HG03060 (cell line): ENCODE results near the gene ZNF322.
"Not testable (repeated sequence)": the region's sequence is repeated elsewhere in the genome, so short reads cannot be mapped to it uniquely, and the experiment has no call there.

Source experiments
- ATAC-seq: cut with Tn5 transposase; IDR thresholded peaks from one replicate; pipeline ENCODE4 v1.9.1; 2021; ENCODE audit warnings: low read depth, moderate number of reproducible peaks; ENCODE audit not compliant: unreplicated experiment

ZNF322 gene

DNA sequence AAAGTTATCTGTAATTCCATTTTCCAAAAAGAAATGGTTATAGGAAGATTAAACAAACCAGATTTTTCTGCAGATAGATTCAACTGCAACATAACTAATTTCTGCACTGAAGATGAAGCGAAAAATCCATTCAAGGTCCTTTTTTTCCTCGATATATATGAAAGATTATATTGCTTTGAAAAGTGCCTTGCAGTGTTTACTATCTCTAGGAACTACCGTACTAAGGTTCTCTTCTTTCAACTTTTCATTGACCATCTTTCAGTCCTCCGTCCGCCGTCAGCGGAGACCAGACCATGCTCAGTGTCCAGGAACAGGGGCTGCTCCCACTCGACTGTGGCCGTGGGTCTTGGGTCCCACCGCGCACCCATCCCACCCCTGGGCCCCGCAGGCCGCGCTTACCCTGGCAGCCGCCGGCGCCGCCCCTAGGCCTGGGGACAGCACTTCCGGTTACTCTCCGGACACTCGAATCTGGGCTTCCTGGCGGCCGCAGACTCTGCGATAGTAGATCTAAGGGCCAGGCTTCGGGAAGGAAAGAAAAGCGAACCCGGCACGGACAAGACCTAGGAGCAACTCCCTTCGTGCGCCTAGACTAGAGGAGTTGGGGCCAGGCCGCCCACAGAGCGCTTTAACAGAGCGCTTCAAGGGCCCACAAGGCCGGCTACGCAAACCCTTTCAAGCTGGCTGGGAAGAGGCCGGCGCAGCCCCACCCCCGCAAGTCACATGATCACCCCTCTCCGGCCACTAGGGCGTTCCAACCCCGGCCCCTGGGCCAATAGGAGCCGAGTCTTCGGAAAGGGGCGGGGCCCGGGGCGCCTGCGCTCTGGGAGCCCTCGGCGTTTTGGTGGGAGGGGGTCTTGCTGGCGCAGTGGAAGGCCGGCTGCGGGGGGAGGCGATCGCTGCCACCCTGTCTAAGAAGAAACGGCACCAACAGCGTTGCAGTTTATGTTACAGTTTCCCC, at the start of gene ZNF322:
TSS of gene ZNF322 (minus strand) at position 705 of the 958 bp plus-strand sequence. CDS start 21,193 bp downstream, outside the sequence.
- peak; percentile 81 for ATAC-seq

DNA sequence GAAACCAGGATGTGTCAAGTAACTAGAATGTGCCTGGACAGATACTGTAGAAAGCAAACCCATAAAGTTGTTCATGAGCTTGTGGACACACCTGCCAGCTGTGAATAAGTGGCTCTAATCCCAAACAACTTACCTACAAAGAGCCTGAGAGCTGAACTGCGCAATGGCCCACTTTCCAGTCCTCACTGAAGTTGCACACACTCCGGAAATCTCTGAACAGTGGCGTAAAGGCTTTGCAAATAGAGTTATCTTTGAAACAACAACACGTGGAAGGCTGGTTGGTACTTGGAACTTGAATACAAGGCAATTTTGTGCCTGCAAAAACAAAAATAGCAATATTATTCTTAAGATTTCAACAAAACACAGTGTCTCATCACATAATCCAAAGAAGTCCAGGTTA, 46.2 kb upstream of the ZNF322 start:
- ATAC-seq: not testable (repeated sequence)

GRCh38 chr6:26705352-26705751, 45.8 kb upstream of the ZNF322 start:
- ATAC-seq: not testable (repeated sequence)

GRCh38 chr6:26701023-26701747, 41.6 kb upstream of the ZNF322 start:
- not testable (repeated sequence) for ATAC-seq

GRCh38 chr6:26697496-26697895, 38.0 kb upstream of the ZNF322 start:
- ATAC-seq: not testable (repeated sequence)

- ATAC-seq: not testable (repeated sequence)
Observed at GRCh38 chr6:26689324-26689947, 29.9 kb upstream of the ZNF322 start.

- not testable (repeated sequence) for ATAC-seq
Observed at GRCh38 chr6:26682435-26683042, 23.0 kb upstream of the ZNF322 start.

DNA sequence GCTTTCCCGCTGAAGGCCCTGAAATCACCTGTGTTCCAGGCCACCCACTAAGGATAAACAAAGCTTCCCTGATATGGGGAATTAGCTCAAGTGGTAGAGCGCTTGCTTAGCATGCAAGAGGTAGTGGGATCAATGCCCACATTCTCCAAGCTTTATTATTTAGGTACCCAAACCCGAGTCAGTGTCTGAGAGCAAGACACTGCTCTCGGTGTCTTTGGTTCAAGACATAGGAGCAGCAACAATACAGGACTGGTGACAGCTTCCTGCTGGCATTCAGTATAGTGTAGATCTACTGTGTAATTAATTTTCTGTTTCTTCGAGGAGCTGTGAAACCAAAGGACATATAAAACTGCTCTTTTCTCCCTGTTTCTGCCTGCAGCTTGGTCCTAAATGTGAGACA, 13.7 kb upstream of the ZNF322 start:
- not testable (repeated sequence) for ATAC-seq

DNA sequence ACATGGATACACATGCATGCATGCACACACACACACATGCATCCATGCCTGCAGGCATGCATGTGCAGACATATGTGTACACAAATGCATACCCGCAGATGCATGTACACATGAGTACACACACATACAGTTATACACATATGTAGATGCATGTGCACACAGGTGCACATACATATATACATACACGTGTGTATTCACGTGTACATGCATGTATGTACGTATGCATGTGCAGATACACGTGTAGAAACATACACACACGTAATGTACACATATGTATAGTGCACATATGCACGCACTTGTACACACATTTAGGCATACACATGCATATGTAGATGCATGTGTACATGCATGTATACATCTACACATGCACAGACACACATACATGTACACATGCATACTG, 11.0 kb upstream of the ZNF322 start:
- ATAC-seq: not testable (repeated sequence)

DNA sequence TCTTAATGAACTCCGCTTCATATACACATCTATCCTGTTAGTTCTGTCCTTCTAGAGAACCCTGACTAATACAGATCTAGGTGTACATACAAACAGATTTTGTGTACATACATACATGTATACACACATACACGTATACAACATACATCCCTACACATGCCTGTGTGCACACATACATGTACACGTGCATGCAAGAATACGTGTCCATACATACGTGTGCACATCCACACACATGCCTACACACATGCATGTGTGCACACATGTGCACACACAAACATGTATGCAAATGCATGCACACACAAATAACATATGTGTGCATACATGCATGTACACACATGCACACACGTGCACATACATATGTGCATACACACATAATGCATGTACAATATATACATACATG, 10.5 kb upstream of the ZNF322 start:
- not testable (repeated sequence) for ATAC-seq

- peak; percentile 21 for ATAC-seq
Observed at GRCh38 chr6:26660000-26660361, 435 bp upstream of the ZNF322 start.

DNA sequence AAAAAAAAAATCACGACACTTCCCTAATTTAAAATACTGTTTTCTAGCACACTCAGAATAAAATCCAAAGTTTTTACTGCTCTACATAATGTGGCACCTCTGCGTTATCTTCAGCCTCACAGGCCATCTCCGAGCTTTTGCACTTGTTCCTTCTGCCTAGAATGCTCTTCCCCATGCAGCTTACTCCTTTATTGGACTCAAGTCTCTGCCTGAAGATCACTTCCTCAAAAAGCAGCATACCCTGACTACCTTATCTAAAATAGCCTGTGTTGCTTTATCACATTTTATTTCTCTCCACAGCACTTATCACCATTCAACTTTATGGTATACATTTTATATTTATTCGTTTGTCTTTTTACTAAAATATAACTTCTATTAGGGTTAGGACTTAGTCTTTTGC, 2.3 kb downstream of the ZNF322 start:
- ATAC-seq: no peak

GRCh38 chr6:26653007-26653406, 6.5 kb downstream of the ZNF322 start:
- no peak for ATAC-seq

GRCh38 chr6:26651133-26651781, 8.3 kb downstream of the ZNF322 start:
- no peak for ATAC-seq

DNA sequence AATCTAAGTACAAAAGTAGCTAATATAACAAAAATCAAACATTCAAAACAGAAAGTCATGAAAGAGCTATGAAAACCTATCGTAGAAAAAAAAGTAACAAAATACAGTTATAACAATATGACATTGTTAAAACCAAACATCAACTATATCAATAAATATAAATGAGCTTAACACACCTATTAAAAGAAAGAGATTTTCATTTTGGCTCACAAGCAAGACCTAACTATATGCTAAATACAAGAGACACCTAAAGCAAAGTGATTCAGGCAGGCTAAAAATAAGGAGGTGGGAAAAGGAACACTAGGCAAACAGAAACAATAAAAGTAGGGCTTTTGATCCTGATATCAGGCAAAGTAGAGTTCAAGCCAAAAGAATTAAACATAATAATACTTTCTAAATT, 13.5 kb downstream of the ZNF322 start:
- no peak for ATAC-seq

DNA sequence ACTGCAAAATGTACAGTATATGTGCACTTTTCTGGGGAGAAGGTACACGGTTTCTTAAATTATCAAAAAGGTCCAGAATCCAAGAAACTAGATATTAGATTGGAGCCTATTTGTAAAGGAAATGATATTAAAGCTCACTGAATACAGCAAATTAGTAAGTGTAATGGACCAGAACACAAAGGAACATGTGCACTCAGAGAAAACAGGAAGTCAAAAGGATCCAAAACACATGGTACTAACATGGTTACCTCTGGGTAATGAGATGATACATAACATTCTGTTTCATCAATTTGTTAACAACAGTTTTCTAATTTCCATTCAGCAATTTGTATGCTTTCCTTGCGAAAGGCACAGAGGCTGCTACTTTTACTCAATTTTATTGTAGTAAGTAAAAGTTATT, 18.7 kb downstream of the ZNF322 start:
- no peak for ATAC-seq

DNA sequence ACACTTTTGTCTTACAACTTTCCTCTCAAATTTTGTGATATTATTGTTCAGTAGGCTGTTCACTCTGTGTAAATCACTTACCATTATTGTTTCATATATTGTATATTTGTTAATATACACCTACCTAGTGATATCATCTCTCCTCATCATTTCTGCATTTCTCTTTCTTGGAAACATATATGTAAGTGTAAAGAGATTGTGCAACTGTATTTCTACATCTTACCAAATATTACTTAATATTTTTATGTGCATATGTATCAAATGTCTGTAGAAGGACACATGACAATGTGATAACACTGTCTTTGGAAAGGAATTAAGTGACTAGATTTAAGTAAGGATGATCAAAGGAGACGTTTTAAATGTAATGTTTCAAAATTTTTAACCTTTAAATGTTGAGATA, 30.2 kb downstream of the ZNF322 start:
- ATAC-seq: no peak

DNA sequence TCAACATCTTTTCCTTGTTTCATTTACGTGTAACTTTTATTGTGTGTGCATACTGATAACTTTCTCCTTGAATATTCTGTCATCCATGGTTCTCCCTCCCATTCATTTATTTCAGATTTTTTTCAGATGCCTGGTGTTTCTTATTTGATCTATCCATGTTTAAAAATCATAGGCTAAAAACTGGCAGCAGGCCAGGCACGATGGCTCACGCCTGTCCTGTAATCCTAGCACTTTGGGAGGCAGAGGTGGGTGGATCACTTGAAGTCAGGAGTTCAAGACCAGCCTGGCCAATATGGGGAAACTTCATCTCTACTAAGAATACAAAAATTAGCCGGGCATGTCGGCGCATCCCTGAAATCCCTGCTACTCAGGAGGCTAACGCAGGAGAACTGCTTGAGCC, 31.7 kb downstream of the ZNF322 start:
- ATAC-seq: no peak

DNA sequence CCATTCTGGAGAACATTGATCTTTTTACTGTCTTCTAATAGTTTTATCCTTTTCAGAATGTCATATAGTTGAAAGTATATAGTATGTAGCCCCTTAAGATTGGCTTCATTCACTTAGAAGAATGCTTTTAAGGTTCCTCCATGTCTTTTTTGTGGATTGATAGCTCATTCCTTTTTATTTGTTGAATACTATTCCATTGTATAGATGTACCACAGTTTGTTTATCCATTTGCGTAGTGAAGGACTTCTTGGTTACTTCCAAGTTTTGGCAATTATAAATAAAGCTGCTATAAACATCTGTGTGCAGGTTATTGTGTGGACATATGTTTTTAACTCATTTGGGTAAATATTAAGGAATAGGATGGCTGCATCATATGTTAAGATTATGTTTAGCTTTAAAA, 35.0 kb downstream of the ZNF322 start:
- no peak for ATAC-seq

DNA sequence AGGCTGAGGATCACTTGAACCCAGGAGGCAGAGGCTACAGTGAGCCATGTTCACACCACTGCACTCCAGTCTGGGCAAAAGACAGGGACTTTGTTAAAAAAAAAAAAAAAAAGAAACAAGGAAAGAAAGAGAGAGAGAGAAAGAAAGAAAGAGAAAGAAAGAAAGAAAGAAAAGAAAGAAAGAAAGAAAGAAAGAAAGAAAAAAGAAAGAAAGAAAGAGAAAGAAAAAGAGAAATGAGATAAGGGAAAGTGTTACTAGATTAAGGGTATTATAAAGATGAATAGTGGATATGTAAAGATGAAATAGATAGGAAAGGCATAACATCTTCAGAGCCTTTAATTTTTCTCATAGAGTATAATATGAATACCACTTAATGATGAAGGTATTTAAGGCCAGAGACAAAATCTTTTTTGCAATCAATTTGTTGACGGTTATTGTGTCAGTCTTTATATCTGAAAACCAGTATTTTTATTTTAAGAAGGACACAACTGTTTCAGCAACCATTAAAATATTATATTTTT, 36.1 kb downstream of the ZNF322 start:
- ATAC-seq: no peak
